ENCODE data around the gene TNS1. TPM values are rescaled to one million over a fixed set of nuclear protein-coding genes. Genes with fewer than 3 reads are reported as not detected.

The TNS1 gene
- total RNA-seq, 2 donors from 2014 or later: 27.8 to 149 TPM

DNA sequence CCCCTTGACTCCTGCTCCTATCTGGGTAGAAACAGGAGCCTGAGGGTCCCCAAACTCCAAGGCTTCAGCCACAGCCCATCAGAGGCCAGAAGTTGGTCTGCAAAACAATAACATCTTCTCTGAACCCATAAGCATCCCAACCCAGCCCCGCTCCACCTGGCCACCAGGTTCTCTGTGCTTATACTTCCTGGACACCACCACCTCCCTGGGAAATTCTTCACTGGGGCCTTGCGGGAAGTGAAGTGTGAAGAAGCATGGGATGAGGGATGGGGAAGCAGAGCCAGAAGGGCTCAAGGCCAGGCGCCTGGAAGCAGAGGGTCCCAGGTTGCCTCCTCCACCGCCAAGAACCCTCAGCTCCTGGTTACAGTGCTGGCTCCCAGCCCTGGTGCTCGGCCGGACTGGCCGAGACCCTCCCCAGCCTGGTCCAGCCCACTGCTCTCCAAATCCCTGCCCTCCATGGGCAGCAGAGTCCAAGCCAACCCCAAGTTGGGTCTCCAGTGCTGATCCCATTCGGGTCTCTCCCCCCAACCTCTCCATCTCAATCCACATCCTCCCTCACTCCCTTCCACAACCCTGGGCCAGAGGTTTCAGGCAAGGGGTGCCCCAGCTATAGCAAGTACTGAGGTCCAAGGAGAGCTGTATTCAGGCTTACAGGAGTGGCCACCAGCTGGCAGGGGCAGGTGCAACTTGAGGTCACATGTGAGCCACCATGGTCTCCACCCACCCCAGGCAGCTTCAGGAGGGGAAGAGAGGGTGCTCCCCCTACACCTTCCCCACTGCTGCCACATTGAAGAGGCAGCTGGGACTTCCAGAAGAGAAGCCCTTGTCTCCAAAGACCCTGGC lies 60.7 kb downstream of the TNS1 start:
- no peak for DNase-seq
- ATAC-seq: no peak
- intact Hi-C loops (cut with DNase I, micrococcal nuclease): no loop called here

- intact Hi-C loops (cut with DNase I, micrococcal nuclease): no loop called here
- DNase-seq (no peak), ATAC-seq (no peak)
Observed at GRCh38 chr2:217941339-217941738, 61.5 kb downstream of the TNS1 start.

- DNase-seq (no peak), ATAC-seq (no peak)
- intact Hi-C loops (cut with DNase I, micrococcal nuclease): no loop called here
Observed at GRCh38 chr2:217940261-217941220, 62.3 kb downstream of the TNS1 start.

DNA sequence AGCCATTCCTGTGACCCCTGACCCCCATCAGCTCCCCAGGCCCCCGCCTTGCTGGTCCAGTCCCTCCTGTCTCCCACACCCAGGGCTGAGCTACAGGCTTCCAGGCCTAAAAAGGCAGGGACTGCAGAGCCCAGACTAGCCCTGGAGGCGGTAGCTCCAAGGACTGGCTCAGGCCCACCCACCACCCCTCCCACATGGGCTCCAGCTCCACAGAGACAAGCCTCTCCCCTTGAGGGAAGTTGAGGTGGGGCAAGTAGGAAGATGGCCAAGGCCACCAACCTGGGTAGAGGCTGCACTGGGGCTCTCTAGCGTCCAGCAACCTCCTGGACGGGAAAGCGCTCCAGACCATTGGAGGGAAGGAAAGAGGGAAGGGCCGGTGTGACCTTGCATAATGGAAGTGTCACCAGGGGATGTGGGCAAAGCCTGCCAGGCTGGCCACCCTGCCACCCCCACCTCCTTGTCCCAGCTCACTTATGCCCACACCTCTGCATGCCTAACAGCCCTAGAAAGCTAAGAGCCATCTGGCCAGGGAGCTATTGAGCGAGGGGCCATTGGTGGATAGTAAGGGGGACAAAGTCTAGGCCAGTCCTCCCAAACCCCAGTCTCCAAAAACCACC lies 63.1 kb downstream of the TNS1 start:
- peak; percentile 12 for ATAC-seq
- intact Hi-C loops (cut with DNase I, micrococcal nuclease): no loop called here
- peak in 1 of 2 donors; percentile 73 for DNase-seq

DNA sequence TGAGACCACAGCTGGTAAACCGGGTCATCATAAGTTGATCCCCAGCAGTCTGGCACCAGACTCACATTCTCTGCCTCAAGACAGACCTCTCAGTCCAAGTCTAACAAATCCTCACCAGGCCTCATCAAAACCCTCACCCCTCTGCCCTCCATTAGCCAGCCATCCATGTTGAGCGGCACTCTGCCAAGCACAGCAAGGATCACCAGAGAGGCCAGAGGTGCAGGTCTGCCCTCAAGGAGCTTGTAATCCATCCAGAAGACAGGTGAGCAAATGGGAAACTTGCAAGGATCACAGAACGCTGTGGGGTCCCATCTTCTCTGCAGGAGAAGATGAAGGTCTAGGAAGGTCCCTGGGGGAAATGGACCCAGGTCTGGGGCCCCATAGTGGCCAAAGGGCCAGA lies 63.6 kb downstream of the TNS1 start:
- intact Hi-C loops (cut with DNase I, micrococcal nuclease): no loop called here
- ATAC-seq: no peak
- no peak for DNase-seq

DNA sequence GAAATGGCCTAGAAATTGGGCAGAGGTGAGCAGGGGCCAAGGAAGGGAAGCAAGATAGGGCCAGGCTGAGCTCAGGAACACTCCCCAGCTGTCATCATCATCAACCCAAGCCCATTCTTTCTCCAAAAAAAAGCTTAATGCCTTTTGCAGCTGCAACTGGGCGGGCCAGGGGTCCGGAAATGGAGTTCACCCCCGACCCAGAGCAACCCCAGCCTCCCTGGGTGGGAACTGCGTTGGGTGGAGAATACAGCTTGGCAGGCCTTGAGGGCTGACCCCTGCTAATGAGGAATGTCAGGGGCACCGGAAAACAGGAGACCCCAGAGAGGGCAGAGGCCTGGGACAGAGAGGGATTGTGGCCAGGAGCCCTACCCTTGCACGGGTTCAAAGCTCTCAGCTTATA lies 64.8 kb downstream of the TNS1 start:
- intact Hi-C loops (cut with DNase I, micrococcal nuclease): no loop called here
- ATAC-seq: no peak
- DNase-seq: no peak

DNA sequence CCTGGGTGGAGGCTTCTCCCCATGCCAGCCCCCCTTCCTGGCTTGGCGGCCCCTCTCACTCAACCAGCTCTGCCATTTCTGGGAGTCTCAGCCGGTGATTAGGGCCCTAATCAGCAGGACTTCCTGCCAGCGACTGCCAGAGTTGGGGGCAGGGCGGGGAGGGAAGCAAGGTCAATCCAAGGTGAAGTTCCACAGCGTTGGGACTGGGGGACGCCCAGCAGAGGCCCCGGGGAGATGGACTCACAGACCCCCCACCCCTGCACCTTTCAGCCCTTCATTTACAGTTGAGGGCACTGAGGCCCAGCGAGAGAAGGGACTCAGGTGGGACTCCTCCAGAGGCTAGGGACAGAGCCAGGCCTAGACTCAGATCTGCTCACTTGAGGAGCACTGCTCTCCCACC lies 65.3 kb downstream of the TNS1 start:
- no peak for DNase-seq
- intact Hi-C loops (cut with DNase I, micrococcal nuclease): no loop called here
- ATAC-seq: no peak

DNA sequence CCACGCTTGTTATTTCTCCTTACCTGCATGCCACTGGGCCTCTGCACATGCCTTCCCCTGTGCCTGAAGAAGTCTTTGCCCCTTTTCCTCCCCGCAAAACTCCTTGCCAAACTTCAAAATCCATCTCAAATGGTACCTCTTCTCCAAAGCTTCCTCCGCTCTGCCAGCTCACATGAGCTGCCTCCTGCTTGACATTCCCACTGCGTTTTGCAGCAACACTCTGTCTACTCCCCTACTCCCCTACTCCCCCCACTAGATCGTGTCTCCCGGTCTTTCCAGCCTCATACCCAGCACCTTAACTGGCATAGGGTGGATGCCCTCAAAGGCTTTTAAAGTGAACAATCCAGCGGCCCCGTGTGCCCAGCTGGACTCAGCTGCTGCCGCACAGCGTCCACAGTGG lies 65.8 kb downstream of the TNS1 start:
- intact Hi-C loops (cut with DNase I, micrococcal nuclease): no loop called here
- DNase-seq: no peak
- ATAC-seq: no peak

DNA sequence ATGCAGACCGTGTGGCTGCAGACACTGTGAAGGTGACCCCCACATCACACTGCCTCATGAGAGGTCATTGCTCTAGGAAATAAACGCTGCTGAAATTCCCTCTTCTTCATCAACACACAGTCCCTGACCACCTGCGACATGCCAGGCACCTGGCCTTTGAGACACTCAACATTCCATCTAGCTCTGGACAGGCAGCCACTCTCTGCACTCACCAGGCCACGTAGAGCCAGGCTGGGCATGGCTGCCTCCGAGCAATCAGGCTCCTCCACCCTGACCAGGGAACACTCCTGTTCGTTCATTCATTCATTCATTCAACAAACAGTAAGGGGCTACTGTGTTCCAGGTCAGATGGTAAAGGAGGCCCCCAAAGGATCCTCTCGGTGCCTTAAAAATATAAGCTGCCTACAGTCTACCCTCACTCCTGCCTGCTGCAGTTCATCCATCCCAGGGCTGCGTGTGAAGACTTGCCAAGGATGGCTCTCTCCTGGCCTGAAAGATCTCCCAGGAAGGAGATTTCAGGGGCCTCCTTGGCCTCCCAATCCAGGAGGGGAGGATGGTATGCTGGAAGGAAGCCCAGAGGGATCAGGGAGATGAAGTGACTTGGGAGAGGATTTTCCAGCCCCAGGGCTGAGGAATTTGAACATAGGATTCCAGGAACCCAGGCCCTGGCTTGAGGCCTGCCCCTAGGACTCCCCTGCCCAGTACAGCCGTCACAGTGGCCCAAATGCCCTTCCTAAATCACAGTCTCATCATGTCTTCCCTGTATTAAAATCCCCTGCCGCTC lies 66.7 kb downstream of the TNS1 start:
- ATAC-seq: no peak
- intact Hi-C loops (cut with DNase I, micrococcal nuclease): no loop called here

DNA sequence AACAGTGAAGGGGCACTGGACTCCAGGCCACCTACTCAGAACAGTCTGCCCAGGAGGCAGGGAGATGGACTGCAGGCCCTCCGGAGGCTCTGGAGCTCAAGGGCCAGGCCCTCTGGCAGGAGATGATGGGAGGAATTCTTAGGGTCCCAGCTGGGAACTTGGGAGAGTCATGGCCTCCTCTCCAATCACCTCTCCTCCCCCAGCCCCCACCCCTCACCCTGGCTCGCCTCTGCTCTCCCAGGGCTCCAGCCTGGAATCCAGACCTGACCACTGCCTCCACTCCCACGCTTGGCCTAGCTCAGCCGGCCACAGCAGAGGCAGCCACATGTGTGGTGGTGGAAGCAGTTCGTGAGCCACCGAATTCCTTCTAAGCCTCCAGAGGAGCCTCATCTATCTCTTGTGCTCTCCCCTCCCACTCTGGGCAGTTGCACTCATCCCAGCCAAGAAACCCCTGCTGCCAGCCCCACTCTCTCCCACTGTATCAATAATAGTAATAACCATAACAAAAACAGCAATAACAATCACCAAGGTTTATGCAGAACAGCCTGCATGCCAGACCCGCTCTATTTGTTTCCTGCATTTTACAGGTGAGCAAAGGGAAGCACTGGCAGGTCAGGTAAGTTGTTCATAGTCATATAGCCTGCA lies 67.4 kb downstream of the TNS1 start:
- DNase-seq (no peak), ATAC-seq (no peak)
- intact Hi-C loops (cut with DNase I, micrococcal nuclease): no loop called here

More for the DNA sequence above, 66.7 kb downstream of the TNS1 start:
- DNase-seq: no peak

DNA sequence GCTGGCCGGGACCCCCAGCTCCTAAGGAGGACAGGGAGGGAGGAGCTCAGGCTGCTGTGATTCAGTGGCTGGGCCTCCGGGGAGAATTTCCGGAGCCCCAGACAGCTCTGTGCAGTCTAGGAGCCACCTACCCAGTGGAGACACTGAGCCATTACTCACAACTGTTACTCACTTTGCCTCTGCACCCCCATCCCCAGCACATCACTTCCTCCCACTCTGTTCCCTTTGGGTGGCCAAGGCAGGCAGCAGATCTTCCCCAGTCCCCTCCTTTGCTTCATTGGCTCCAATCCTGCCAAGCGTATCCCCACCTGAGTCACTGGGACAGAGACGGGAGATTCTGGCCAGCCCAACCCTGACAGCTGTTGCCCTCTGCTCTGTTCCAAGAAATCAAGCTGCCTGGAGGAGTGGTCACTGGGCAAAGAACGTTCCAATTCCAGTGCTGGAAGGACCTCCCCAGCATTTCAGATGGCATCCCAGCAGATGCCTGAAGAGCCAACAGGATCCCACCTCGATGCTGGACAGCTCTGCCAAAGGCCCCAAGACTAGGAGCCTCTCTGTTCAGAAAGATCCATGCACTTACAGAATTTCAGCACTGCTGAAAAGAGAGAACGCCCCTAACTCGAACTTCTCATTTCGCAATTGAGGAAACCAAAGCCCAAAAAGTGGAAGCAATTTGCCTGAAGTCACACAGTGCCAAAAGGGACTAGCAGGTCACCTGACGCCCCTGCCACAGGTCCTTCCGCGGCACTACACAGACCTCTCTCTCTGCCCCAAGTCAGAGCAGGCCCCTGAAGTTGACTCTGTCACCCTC lies 68.3 kb downstream of the TNS1 start:
- ATAC-seq: peak; percentile 36
- peak in 1 of 2 donors; percentile 72 for DNase-seq
- intact Hi-C loops (cut with DNase I, micrococcal nuclease): no loop called here

DNA sequence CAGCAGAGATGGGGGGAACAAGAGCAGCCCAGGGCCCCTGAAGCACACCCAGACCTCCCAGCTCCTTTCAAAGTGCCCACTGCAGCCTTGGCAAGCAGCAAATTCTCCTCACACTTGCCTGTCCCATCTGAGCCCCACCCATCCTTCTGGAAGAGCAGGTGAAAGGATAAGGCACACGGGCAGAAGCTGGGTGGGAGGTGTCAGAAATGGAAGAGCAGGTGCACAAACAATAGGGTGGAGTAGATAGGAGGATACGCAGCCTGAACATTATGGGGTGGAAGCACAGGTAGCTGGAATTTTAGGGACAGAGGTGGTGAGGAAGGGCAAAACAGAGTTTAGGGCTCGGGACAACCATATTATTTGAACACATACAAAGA lies 69.2 kb downstream of the TNS1 start:
- intact Hi-C loops (cut with DNase I, micrococcal nuclease): no loop called here
- ATAC-seq: peak; percentile 54
- DNase-seq: no peak

- DNase-seq (no peak), ATAC-seq (no peak)
- intact Hi-C loops (cut with DNase I, micrococcal nuclease): no loop called here
Observed at GRCh38 chr2:217932803-217933616, 69.8 kb downstream of the TNS1 start.

GRCh38 chr2:217931846-217932560 lies 70.8 kb downstream of the TNS1 start:
- ATAC-seq (no peak), DNase-seq (no peak)
- intact Hi-C loops (cut with DNase I, micrococcal nuclease): no loop called here

DNA sequence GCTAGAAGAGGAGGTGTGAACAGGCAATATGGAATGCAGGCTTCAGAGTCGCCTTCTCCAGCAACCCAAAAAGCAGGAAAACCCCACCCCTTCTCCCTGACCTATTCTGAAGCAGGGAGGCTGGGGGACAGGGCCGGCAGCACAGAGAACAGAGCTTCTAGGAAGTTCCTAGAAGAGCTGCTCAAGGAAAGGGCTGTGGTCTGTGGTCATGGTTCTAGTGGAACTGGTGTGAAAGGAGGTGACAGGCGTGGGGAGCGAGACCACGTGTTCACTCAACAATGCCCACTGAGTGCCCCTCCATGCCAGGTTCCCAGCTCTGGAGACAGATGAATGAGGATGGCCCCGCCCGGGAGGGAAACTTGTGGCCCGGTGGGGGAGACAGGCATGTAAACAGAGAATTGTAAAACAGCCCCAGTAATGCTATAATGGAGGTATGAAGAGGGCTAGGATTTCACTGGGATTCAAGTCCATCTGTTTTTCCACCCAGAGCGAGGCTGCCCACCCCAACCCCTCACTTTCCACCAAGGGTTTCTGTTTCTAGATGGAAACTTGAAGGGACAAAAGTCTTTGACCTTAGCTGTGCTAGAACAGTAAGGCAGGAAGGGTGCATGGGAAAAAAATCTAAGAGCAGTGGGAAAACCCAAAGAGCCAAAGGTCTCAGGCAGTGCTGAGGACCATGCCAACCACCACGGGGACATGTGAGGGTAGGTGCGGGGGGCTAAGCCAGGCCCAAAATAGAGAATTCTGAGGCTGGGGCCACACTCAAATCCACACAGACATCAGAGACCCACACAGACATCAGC lies 71.8 kb downstream of the TNS1 start:
- ATAC-seq (no peak), DNase-seq (no peak)
- intact Hi-C loops (cut with DNase I, micrococcal nuclease): no loop called here
